ENCODE measurements around the gene OGDH.

DNA sequence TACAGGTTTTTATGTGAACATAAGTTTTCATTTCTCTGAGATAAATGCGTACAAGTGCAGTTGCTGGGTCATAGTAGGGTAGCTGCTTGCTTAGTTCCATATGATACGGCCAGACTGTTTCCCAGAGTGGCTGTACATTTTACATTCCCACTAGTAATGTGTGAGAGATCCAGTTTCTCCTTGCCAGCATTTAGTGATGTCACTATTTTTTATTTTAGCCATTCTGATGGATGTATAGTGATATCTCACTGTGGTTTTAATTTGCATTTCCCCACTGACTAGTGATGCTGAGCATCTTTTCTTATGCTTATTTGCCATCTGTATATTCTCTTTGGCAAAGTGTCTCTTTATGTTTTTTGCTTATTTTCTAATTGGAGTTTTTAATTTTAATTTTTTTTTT, 146.4 kb downstream of the OGDH start:
- no peak for TF ChIP-seq EZH2 (IDR thresholded peaks at IDR 0.05)
- TF ChIP-seq, protein P1, sequence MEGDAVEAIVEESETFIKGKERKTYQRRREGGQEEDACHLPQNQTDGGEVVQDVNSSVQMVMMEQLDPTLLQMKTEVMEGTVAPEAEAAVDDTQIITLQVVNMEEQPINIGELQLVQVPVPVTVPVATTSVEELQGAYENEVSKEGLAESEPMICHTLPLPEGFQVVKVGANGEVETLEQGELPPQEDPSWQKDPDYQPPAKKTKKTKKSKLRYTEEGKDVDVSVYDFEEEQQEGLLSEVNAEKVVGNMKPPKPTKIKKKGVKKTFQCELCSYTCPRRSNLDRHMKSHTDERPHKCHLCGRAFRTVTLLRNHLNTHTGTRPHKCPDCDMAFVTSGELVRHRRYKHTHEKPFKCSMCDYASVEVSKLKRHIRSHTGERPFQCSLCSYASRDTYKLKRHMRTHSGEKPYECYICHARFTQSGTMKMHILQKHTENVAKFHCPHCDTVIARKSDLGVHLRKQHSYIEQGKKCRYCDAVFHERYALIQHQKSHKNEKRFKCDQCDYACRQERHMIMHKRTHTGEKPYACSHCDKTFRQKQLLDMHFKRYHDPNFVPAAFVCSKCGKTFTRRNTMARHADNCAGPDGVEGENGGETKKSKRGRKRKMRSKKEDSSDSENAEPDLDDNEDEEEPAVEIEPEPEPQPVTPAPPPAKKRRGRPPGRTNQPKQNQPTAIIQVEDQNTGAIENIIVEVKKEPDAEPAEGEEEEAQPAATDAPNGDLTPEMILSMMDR (IDR thresholded peaks at IDR 0.05 in 2 of 3, conservative IDR thresholded peaks at IDR 0.05 in 1 of 3; ENCODE audit: borderline replicate concordance in 1 of 3, insufficient read depth in 1 of 3, low read depth in 2 of 3, low read length in 2 of 3), result no peak

Data from HCT116 (cell line).